Measurements from ENCODE around the gene SLC5A4. TPM values are rescaled to one million over a fixed set of nuclear protein-coding genes. Genes with fewer than 3 reads are reported as not detected.

Gene SLC5A4
- total and polyA plus RNA-seq, 2 donors from 2014 or later, result 2.0 TPM; not detected in 1

- no peaks in the 10 kb centered on the region for H3K27me3 ChIP-seq (ENCODE audit: control insufficient read depth, insufficient read depth, low read length)
- intact Hi-C loops (cut with DNase I), result no loop called here
- no peak overlapping the region for H3K27ac ChIP-seq (ENCODE audit: low read depth in 2 of 2, low read length in 2 of 2)
- no peak for DNase-seq
- no peak overlapping the region for H3K4me3 ChIP-seq (ENCODE audit: low read length in 3 of 3)
- H3K9me3 ChIP-seq (ENCODE audit: control insufficient read depth in 2 of 3, insufficient read depth in 1 of 3, low read length in 3 of 3), result no peaks in the 10 kb centered on the region
- H3K36me3 ChIP-seq (ENCODE audit: control insufficient read depth in 2 of 3, insufficient read depth in 3 of 3, low read length in 3 of 3), result no peaks in the 10 kb centered on the region
- no peak overlapping the region for H3K9ac ChIP-seq (ENCODE audit: low read length in 3 of 3)
- no peak for FAIRE-seq
- H3K4me1 ChIP-seq (ENCODE audit: control insufficient read depth in 2 of 3, insufficient read depth in 2 of 3, low read depth in 1 of 3, low read length in 3 of 3), result no peaks in the 10 kb centered on the region
- TF ChIP-seq CTCF (IDR thresholded peaks at IDR 0.05; ENCODE audit: borderline replicate concordance, extremely low read depth, insufficient read depth), result no peak
Observed at GRCh38 chr22:32208681-32209080, 46.5 kb downstream of the SLC5A4 start.

GRCh38 chr22:32207971-32208480, 47.1 kb downstream of the SLC5A4 start:
- no peaks in the 10 kb centered on the region for H3K36me3 ChIP-seq (ENCODE audit: control insufficient read depth in 2 of 3, insufficient read depth in 3 of 3, low read length in 3 of 3)
- H3K27ac ChIP-seq (ENCODE audit: low read depth in 2 of 2, low read length in 2 of 2), result no peak overlapping the region
- no peaks in the 10 kb centered on the region for H3K27me3 ChIP-seq (ENCODE audit: control insufficient read depth, insufficient read depth, low read length)
- intact Hi-C loops (cut with DNase I), result no loop called here
- TF ChIP-seq CTCF (IDR thresholded peaks at IDR 0.05; ENCODE audit: borderline replicate concordance, extremely low read depth, insufficient read depth), result no peak
- peaks cover 0 to 4% (median 0%) of the 10 kb centered on the region in 3 donors for H3K4me1 ChIP-seq (ENCODE audit: control insufficient read depth in 2 of 3, insufficient read depth in 2 of 3, low read depth in 1 of 3, low read length in 3 of 3)
- no peaks in the 10 kb centered on the region for H3K9me3 ChIP-seq (ENCODE audit: control insufficient read depth in 2 of 3, insufficient read depth in 1 of 3, low read length in 3 of 3)
- DNase-seq (no peak), FAIRE-seq (no peak)
- no peak overlapping the region for H3K9ac ChIP-seq (ENCODE audit: low read length in 3 of 3)
- no peak overlapping the region for H3K4me3 ChIP-seq (ENCODE audit: low read length in 3 of 3)

- FAIRE-seq, result no peak
- intact Hi-C loops (cut with DNase I), result no loop called here
- TF ChIP-seq CTCF (IDR thresholded peaks at IDR 0.05; ENCODE audit: borderline replicate concordance, extremely low read depth, insufficient read depth), result peak; percentile 44
Observed at GRCh38 chr22:32206774-32207758, 48.1 kb downstream of the SLC5A4 start.

More at GRCh38 chr22:32206774-32207758, 48.1 kb downstream of the SLC5A4 start:
- H3K4me3 ChIP-seq (ENCODE audit: low read length in 3 of 3), result no peak overlapping the region
- H3K27me3 ChIP-seq (ENCODE audit: control insufficient read depth, insufficient read depth, low read length), result no peaks in the 10 kb centered on the region
- H3K4me1 ChIP-seq (ENCODE audit: control insufficient read depth in 2 of 3, insufficient read depth in 2 of 3, low read depth in 1 of 3, low read length in 3 of 3), result peaks cover 0 to 5% (median 0%) of the 10 kb centered on the region in 3 donors
- no peak overlapping the region for H3K9ac ChIP-seq (ENCODE audit: low read length in 3 of 3)
- H3K27ac ChIP-seq (ENCODE audit: low read depth in 2 of 2, low read length in 2 of 2), result no peak overlapping the region
- H3K36me3 ChIP-seq (ENCODE audit: control insufficient read depth in 2 of 3, insufficient read depth in 3 of 3, low read length in 3 of 3), result no peaks in the 10 kb centered on the region
- H3K9me3 ChIP-seq (ENCODE audit: control insufficient read depth in 2 of 3, insufficient read depth in 1 of 3, low read length in 3 of 3), result no peaks in the 10 kb centered on the region
- no peak for DNase-seq
